ENCODE measurements around the gene WDR70.

Gene WDR70

GRCh38 chr5:37724395-37725125 lies 345.4 kb downstream of the WDR70 start:
- H3K4me3 ChIP-seq (ENCODE audit: low read depth, low read length) = no peak overlapping the region
- no peak for DNase-seq (ENCODE audit: low read depth)
- TF ChIP-seq, protein P1, sequence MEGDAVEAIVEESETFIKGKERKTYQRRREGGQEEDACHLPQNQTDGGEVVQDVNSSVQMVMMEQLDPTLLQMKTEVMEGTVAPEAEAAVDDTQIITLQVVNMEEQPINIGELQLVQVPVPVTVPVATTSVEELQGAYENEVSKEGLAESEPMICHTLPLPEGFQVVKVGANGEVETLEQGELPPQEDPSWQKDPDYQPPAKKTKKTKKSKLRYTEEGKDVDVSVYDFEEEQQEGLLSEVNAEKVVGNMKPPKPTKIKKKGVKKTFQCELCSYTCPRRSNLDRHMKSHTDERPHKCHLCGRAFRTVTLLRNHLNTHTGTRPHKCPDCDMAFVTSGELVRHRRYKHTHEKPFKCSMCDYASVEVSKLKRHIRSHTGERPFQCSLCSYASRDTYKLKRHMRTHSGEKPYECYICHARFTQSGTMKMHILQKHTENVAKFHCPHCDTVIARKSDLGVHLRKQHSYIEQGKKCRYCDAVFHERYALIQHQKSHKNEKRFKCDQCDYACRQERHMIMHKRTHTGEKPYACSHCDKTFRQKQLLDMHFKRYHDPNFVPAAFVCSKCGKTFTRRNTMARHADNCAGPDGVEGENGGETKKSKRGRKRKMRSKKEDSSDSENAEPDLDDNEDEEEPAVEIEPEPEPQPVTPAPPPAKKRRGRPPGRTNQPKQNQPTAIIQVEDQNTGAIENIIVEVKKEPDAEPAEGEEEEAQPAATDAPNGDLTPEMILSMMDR (IDR thresholded peaks at IDR 0.05; ENCODE audit: low read depth, low read length, missing control alignments) = peak; percentile 16
- in situ Hi-C loops (cut with HindIII; ENCODE audit: low sequenced_read_pairs) = no loop called here

DNA sequence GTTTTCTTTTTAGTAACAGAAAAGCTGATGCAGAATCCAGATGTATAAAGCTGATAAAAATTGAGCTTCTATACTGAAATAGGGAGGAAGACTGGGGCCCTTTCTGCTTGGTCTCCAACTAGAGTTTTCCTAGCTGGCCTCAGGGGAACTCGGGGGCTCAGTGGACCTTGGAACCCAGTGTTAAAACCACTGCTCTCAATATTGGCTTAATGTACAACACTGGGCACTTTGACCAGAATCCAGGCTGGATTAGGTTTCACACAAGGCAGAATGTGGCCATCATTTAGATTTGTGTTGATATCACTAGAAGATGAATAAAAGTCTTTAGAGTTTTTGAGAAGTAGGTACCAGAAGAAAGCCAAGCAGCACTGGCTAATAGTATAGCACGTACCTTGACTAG lies 346.1 kb downstream of the WDR70 start:
- no peak overlapping the region for H3K4me3 ChIP-seq (ENCODE audit: low read depth, low read length)
- TF ChIP-seq, protein P1 (IDR thresholded peaks at IDR 0.05; ENCODE audit: low read depth, low read length, missing control alignments) = no peak
- no peak for DNase-seq (ENCODE audit: low read depth)
- in situ Hi-C loops (cut with HindIII; ENCODE audit: low sequenced_read_pairs) = no loop called here

DNA sequence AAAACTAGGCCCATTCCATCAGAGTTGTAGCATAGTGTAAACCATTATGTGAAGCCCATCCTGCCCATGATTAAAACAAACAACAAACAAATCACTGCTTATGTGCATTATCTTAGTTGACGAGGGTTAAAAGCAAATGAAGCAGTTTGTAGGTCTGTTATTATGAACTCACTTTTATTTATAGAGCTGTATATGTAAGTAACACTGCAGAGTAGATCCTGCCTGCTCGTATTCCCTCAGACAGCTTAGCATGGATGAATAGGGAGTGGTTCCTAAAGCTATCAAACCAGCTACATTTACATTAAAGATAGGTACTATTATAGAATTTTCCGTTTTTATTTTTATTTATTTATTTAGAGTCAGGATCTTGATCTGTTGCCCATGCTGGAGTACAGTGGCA lies 348.1 kb downstream of the WDR70 start:
- DNase-seq (ENCODE audit: low read depth) = no peak
- in situ Hi-C loops (cut with HindIII; ENCODE audit: low sequenced_read_pairs) = no loop called here
- TF ChIP-seq, protein P1 (IDR thresholded peaks at IDR 0.05; ENCODE audit: low read depth, low read length, missing control alignments) = no peak
- no peak overlapping the region for H3K4me3 ChIP-seq (ENCODE audit: low read depth, low read length)

GRCh38 chr5:37730896-37731455 lies 351.9 kb downstream of the WDR70 start:
- TF ChIP-seq, protein P1 (IDR thresholded peaks at IDR 0.05; ENCODE audit: low read depth, low read length, missing control alignments) = no peak
- DNase-seq (ENCODE audit: low read depth) = peak; percentile 24
- H3K4me3 ChIP-seq (ENCODE audit: low read depth, low read length) = no peak overlapping the region
- in situ Hi-C loops (cut with HindIII; ENCODE audit: low sequenced_read_pairs) = no loop called here

- no peak for DNase-seq (ENCODE audit: low read depth)
- H3K4me3 ChIP-seq (ENCODE audit: low read depth, low read length) = no peak overlapping the region
- TF ChIP-seq, protein P1 (IDR thresholded peaks at IDR 0.05; ENCODE audit: low read depth, low read length, missing control alignments) = no peak
- in situ Hi-C loops (cut with HindIII; ENCODE audit: low sequenced_read_pairs) = no loop called here
Observed at GRCh38 chr5:37734114-37734513, 355.0 kb downstream of the WDR70 start.

GRCh38 chr5:37735649-37736347 lies 356.7 kb downstream of the WDR70 start:
- no peak for DNase-seq (ENCODE audit: low read depth)
- in situ Hi-C loops (cut with HindIII; ENCODE audit: low sequenced_read_pairs) = no loop called here
- no peak overlapping the region for H3K4me3 ChIP-seq (ENCODE audit: low read depth, low read length)
- TF ChIP-seq, protein P1 (IDR thresholded peaks at IDR 0.05; ENCODE audit: low read depth, low read length, missing control alignments) = no peak
